ENCODE measurements around the gene ELAVL3.

- TF ChIP-seq CTCF (IDR thresholded peaks at IDR 0.05; ENCODE audit: extremely low read depth in 1 of 2, insufficient read depth in 1 of 2, low read depth in 1 of 2, low read length in 2 of 2) = no peak
- no peak for TF ChIP-seq MAX (IDR thresholded peaks at IDR 0.05; ENCODE audit: insufficient read depth, insufficient read length)
- TF ChIP-seq JUN (IDR thresholded peaks at IDR 0.05; ENCODE audit: borderline replicate concordance, insufficient read depth, insufficient read length, low read depth) = no peak
Observed at GRCh38 chr19:11446271-11446651, 34.6 kb downstream of the ELAVL3 start.

All from endothelial cell of umbilical vein (primary cell).